UCSD-AML1 (cell line): ENCODE measurements around the gene VASN.

Source experiments
- DNase-seq: peaks from one replicate; lab custom pipeline; 2025; ENCODE audit not compliant: unreplicated experiment; lab: John Stamatoyannopoulos, UW

Gene VASN

GRCh38 chr16:4401094-4401501 lies 29.4 kb downstream of the VASN start:
- DNase-seq: no peak

- no peak for DNase-seq
Measured at GRCh38 chr16:4401510-4401909, 29.9 kb downstream of the VASN start.

DNA sequence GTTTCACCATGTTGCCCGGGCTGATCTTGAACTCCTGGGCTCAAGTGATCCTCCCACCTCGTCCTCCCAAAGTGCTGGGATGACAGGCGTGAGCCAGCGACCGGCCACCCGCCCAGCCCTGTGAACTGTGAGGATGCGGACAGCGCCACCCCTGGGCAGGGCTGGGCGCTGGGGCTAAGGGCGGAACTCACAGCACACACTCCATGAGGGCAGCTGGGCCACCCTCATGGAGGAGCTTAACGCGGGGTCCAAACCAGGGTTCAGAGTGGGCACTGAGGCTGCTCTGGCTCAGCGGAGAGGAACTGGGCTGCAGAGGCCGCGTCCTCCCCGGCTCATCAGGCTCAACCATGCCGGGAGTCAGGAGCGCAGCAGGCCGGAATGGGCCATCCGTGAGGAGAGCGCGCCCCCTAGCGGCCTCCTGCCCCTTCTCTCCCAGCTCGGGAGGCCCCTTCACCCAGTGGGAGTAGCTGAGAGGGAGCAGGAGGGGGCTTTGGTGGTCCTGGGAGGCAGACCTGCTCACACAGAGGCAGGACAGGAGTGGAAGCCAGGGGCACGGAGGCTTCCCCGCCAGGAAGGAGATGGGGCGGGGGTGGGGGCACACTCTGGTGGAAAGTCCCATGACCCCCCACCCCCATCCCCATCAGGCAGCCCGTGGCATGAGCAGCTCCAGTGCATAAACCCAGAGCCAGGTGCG lies 30.9 kb downstream of the VASN start:
- DNase-seq: peak; percentile 52

DNA sequence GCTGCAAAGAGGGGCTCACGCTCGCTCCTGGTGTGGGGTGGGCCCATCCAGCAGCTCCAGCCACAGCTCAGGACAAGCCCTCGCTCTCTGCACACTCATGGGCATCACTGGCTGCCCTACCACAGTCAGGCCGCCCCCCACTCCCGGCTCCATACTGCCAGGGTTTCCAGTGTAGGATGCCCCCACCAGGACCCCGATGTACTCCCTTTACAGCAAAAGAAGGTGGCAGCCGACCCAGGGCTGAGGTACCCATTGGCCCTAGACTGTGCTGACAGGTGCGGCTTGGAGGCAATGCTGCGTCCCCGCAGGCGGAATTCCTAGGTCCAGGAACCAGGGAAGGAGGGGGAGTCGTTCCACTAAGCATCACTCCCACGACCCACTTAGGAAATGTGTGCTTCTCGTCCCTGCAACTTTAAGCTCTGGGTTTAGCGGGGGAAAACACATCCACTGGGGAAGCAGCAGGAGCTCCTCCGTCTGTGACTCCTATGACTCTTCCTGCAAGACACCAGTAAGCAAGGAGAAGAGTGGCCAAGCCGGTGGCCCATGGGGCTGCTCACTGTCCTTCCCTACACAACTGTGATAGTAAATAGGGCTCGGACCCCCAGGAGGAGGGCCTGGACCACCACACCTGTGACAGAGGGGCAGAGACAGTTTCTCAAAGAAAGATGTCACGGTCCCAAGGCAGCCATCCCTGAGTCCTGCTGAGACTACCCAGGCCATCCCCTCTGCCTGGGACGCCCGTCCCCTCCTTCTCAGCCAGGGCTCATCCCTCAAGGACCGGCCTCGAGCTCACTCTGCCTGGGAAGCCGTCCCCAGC lies 31.7 kb downstream of the VASN start:
- DNase-seq: no peak

GRCh38 chr16:4404247-4404966 lies 32.8 kb downstream of the VASN start:
- DNase-seq: peak; percentile 29

GRCh38 chr16:4404967-4405696 lies 33.5 kb downstream of the VASN start:
- no peak for DNase-seq

DNA sequence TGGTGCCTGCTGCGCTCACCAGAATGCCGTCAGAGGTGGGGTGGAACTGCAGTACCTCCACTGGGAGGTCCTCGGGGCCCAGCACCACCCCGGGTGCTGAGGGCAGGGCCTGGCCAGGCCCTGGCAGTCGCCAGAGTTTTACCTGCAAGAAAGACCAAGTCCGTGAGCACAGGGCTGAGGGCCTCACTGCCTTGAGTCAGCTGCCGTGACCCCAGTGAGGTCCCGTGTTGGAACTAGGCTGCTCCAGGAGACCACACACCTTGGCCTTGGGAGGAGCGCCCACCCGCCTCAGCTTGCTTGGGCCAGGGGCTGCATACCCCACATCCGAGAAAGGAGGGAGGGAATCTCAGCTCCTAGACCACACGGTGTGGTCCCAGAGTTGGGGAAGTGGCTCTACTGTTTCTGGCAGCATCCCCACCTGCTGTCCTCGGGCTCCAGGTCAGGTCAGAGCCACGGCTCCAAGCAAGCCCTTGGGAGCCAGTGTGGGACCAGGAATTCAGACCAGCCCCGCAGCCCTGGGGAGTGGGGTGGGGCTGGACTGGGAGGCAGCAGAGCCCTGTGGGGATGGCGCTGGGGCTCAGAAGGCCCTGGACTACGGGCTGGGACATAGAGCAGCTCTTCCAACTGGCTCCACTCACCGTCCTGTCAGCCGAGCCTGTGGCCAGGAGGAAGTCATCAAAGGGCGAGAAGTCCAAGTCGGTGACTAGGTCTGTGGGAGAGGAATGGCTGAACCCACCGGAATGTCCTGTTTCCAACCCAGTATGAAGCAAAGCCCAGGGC lies 36.1 kb downstream of the VASN start:
- DNase-seq: no peak

- DNase-seq: no peak
Measured at GRCh38 chr16:4408323-4408690, 36.7 kb downstream of the VASN start.

DNA sequence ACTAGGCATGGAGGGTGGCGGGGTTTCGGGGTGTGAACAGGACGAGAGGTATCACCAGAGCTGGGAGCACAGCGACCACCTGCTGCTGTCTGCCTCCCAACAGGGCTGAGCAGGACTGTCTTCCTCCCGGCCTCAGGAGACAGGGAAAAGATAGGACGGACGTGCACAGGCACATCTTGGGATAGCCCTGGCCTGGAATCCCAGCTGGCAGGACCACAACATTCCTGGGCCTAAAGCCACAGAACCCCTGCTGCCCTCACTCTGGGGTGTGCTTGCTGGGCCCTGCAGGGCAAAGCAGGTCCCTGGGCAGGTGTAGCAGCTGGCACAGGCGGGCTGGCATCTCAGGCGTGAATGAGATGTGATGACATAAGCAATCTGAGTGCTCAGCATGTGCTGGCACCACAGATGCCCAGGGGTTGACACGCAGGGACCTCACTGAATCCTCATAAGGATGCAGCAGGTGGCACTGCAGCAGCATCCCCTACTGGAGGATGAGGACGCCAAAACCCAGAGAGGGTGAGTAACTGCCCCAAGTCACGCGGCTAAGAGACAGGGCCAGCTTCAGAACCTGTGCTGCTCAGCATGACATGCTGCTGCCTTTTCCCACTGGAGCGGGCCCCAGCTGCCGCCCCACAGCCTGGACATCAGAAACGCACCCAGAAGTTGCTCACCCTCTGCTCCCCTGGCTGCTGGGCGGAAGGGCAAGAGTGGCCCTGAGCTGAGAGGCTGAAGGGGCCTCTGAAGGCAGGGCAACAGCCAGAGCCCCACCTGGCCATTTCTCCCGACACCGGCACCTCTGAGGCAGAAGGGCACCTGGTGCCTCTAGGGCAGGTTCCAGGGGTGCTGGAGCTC lies 37.7 kb downstream of the VASN start:
- no peak for DNase-seq

GRCh38 chr16:4410335-4411075 lies 38.9 kb downstream of the VASN start:
- no peak for DNase-seq

GRCh38 chr16:4411684-4412083 lies 40.0 kb downstream of the VASN start:
- no peak for DNase-seq

DNA sequence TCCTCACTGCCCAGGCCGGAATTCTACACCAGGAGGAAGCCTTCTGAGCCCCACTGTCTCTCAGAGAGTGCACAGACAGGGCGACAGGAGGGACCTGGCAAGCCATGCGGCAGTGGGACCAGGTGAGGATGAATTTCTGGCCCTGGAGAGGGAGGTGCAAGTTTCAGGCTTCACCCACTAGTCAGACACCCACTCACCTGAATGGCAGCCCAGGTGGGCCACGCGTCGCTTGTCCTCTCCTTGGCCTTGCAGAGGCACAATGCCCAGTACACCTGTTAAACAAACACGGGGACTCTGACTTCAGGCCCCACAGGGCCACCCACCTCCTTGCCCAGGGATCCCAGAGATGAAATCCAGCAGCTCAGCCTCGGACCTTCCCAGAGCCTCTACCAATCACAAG lies 40.5 kb downstream of the VASN start:
- DNase-seq: no peak

DNA sequence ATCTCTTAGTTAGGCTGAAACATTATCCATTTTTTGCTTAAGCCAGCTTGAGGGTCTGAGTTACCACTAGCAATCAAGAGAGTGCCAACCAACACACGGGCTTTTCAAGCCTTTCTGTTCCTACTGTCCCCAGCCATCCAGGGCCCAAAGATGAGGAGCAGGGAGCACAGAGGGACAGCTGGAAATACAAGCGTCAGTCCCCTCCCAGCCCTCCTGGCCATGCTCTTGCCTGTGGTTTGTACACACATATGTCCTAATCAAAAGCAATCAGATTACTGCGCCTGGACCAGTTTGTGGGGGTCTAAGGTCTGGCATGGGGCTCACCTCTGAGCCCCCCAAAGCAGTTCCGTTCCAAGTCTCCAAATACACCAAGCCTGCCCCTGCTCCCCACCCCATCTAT lies 41.2 kb downstream of the VASN start:
- no peak for DNase-seq

DNA sequence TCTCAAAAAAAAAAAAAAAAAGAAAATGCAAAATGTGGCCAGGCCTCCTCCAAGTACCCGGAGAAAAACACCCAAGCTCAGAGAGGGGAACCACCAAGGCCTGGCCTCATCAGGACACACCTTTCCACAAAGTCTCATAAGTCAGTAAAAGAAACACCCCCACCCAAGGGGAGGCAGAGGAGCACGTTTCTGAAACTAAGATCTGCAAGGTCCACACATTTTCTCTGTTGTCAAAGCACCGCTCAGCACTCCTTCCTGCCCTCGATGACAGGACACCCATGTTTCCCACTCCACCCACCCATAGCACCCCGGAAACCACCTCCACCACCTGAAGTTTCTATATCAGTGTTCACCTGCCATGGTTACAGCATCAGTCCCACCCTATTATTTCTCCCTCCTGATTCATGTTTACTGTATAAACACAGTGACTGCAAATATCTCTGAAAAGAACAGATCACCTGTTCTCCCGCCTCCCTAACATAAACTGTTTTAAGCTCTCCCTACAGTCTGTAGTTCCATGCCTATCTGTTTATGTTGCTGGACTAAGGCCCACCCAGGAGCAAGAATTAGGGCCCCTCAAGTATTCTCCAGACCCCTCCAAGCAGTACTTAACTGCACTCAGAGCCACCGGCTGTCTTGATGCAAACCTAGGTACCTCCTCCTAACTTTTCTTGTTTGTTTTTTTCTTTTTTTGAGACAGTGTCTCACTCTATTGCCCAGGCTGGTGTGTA lies 42.7 kb downstream of the VASN start:
- DNase-seq: no peak

DNA sequence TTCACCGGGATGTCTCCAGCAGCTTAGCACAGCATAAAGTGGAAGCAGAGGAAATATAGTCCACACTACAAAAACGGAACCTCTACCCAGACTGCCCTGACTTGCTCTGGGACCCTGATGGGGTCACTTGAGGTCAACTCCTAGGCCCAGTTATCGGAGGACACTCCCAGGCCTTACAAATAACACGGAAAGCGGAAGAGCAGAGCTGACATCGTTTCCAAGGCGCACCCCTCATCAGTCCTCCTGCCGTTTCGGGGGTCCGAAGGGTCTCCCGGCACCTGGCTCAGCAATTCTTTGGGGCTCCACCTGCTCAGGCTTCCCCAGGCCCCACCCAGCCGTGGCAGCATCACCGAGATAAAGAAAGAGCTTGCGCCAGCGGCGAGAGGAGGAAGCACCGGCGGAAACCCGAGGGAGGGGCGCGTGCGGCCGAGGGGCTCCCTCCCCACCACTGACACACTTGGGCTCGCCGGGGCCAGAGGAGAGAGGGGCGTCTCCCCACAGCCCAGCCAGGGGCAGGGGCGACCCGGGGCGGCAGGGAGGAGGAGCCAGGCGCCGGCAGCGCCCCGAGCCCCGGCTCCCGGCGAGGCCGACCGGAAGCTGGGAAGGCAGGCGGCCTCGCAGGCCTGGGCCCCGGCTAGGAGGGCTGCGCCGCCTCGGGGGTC lies 44.0 kb downstream of the VASN start:
- peak; percentile 85 for DNase-seq

GRCh38 chr16:4416200-4417032 lies 44.8 kb downstream of the VASN start, which contains the start of gene CORO7:
Gene CORO7 (minus strand): TSS chr16:4416596. CDS start chr16:4416518, 78 bp downstream.
- peak; percentile 98 for DNase-seq
